OCI-LY3 (cell line): Measurements from ENCODE around the gene CYP2C18.

ENCODE experiments used
- CTCF ChIP-seq: fragments of 200-600, 300-600 bp; sonication (generic); IDR thresholded peaks from 2 replicates; pipeline ENCODE4 v1.5.1; 2014; ENCODE audit warnings: antibody characterized with exemption, low read length, low read depth
- EZH2phosphoT487 ChIP-seq: fragments of 200-600 bp; shearing (Covaris generic); IDR thresholded peaks from 2 replicates; pipeline ENCODE4 v1.6.1; 2018; ENCODE audit warnings: antibody characterized with exemption, mixed run types, low read depth

- no peak for TF ChIP-seq EZH2phosphoT487
- TF ChIP-seq CTCF, result no peak
Measured at GRCh38 chr10:94673614-94674321, 9.8 kb upstream of the CYP2C18 start.
